HG03135 (cell line): Measurements from ENCODE around the gene DHX16.
"Not testable (repeated sequence)": the region's sequence is repeated elsewhere in the genome, so short reads cannot be mapped to it uniquely, and the experiment has no call there.

Source experiments
- ATAC-seq: cut with Tn5 transposase; IDR thresholded peaks from one replicate; pipeline ENCODE4 v1.9.1; 2021; ENCODE audit warnings: mild to moderate bottlenecking, moderate library complexity; ENCODE audit not compliant: unreplicated experiment

DHX16 gene

DNA sequence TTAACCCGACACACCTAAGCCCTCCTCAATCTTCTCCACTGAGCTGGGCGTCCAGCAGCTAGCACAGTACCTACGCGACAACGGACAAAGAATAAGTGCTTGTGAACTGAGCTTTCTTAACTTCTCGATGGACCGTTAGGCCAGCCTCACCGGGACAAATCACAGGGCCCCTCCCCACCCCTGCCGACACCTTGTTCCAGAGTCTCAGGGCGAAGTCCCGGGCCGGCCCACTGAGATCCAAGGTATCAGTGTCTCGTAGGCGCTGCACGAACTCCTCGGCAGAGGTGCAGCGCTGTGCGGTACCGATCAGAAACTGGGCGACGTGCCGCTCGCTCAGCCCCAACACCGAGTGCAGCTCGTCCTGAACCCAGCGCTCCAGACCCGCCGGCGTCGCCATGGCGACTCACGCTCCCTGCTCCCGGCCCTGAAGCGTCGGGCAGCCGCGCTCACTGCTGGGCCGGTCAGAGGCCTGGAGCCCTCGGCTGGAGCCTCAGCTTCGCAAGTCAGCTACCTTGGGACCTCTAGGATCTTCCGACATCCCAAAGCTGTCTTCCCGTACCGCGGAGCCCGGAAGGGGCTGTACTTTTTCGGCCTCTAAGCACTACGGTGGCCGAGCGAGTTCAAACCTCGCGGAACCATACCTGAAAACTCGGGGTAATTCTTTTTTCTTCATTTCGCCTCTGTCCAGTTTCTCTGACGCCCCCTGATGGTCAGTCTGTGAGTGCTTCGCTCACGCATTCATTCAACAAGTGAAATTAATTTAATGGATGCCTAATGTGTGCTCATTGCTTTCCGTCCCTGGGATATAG lies at the start of gene DHX16:
DHX16 (minus strand) TSS at position 562 of the 809 bp plus-strand sequence; CDS start at position 397, 165 bp downstream.
- peak; percentile 61 for ATAC-seq

DNA sequence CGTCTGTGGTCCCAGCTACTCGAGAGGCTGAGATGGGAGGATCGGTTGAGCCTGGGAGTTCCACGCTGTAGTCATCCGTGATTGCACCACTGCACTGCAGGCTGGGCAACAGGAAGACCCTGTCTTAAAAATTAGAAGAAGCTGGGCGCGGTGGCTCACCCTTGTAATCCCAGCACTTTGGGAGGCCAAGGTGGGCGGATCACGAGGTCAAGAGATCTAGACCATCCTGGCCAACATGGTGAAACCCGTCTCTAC lies 49.1 kb upstream of the DHX16 start:
- ATAC-seq: not testable (repeated sequence)

DNA sequence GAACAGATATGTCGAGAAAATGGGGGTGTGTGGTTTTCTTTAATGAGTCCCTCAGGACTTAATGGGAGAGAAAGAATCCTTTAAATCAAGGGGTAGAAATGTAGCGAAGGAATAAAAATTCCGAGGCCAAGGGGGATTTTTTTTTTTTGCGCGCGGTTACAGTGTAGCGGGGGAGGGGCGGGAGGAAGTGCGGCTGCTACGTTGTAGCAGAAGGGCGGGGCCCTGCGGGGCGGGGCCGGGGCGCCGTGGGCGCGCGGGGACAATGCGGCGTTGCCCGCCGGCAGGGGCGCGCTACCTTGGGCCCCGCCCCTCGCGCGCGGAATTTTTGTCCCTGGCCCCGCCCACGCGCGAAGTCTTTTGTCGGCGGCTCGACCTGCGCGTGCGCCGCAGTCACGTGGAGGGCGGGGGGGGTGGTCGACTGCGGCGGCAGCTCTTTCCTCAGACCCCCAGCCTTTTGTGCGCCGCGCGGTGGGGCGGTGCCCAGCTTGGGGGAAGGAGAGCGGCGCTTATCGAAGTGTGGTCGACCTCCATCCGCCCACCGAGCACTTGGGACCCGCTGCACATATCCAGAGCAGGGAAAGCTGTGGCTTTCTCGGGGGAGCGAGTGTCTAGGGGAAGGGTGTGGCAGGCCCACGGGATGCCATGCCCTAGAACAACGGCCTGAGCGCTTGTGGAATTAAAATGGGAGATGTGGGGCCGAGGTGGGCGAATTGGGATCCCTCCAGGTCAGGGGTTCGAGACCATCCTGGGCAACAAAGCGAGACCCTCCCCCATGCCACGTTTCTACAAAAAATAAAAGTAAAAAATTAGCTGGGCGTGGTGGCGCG lies 48.6 kb upstream of the DHX16 start:
- ATAC-seq: no peak

DNA sequence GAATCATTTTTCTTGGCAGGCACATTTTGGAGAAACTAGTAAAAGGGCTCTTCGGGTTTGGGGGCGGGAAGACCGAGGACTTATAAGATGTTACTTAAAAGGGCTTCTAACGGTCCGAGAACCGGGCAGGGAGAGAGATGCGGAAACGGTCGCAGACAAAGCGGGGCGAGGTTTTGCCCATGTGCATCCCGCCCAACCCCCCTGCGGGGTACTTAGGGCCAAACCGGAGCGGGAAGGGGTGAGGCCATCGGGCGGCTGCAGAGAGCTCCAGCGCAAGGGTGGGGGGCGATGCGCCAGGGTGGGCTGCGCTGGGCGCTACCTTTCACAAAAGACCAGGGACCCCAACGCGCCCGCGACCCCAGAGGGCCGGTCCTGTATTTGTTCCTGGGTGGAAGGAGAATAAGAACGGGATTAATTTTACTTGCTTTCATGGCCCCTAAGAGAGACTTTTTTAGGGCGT lies 48.0 kb upstream of the DHX16 start:
- ATAC-seq: no peak

DNA sequence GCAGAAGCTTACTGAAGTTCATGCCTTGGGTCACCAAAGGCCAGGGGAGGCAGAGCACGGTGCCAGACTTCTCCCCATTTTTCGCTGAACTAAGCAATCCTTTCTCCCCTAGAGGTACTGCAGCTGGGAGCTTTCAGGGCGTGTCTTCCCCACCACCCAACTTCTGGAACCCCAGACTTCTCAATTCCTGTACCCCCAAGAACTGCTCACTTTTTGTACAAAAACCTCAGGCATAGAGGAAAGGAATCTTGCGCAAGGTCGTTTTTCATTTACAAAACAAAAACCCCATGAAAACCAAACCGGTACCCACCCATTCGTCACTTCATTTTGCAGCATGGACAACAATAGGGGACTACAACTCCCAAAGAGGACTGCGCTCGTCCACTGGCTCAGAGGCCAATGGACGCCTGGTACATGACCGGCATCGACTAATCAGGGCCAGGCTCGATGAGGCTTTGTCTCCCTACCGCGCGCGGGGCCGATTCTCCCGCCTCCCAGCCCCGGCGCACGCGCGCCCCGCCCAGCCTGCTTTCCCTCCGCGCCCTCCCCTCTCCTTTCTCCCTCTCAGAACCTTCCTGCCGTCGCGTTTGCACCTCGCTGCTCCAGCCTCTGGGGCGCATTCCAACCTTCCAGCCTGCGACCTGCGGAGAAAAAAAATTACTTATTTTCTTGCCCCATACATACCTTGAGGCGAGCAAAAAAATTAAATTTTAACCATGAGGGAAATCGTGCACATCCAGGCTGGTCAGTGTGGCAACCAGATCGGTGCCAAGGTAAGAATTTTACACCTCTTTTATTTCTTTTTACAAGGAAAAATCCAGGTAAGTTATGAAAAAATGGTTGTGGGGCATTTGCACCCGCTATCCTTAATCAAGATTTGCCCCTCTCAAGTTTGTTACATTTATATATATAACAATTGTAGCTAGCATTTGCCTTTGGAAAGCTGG lies 47.3 kb upstream of the DHX16 start, which contains the start of gene TUBB:
TUBB (plus strand) TSS at position 562 of the 947 bp plus-strand sequence; CDS start at position 717, 155 bp downstream.
- ATAC-seq: peak; percentile 42

DNA sequence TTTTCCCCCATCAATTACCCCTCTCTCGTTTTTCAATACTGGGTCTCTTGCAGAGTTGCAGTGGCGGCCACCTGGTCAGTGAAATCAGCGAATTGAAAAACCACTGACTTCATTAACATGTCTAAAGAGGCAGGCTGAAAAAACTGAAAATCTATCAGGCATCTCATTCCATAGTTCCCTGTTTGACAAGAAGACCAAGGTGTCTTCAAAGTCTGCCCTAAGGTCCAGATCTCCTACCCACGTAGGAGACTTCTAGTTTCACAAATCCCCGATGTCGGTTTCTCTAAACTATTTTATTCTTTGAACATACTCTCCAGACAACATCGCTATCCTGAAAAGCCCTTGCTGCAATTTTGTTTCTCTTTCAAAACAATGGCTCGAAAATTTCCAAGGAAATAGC lies 46.5 kb upstream of the DHX16 start:
- ATAC-seq: no peak

DNA sequence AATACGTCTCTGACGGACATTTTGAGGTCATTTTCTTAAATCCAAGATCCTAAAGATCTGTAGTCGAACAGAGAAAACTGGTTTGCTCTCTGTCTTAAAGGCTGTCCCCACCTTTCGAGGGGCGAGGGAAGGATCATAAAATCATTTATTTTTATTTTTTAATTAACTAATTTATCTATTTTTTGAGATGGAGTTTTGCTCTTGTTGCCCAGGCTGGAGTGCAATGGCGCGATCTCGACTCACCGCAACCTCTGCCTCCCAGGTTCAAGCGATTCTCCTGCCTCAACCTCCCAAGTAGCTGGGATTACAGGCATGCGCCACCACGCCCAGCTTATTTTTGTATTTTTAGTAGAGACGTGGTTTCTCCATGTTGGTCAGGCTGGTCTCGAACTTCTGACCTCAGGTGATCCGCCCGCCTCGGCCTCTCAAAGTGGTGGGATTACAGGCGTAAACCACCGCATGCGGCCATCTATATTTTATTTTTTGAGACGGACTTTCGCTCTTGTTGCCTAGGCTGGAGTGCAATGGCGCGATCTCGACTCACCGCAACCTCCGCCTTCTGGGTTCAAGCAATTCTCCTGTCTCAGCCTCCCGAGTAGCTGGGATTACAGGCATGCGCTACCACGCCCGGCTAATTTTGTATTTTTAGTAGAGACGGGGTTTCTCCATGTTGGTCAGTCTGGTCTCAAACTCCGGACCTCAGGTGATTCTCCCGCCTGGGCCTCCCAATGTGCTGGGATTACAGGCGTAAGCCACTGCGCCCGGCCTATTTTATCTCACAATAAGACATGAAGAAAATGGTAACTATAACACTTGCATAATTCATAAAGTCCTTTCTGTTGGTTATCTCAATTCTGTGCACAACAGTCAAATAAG lies 45.3 kb upstream of the DHX16 start:
- not testable (repeated sequence) for ATAC-seq

DNA sequence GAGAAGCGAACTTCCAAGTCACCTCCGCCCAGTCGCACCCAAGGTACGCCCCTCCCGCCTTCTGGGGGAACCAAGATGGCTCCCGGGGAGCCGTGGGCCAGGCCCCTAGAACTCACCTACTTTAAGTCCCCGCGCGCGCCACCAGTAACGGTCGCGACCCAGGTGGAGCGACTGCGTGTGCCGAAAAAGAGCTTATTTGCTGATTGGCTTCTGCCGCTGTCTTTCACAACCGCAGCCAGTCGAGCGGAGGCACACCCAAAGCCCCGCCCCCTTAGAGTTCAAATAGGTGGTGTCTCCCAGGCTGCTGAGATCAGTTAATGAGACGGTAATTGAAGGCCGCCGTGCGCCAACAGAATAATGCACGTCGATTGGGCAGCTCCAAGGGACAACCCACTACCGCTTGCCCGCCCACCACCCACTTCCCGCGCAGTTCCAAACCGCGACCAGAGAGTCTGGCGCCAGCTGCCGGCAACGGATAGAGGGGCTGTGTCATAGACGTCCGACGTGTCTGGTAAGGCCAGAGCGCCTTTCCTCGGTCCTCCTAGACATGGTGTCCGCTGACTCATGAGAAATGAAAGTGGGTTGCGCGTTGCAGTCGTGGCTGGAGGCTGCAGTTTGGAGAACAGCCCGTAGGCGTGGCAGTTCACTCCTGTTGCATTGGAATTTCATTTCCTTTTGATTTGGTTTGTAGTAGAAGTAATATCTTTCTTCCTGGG lies 44.5 kb upstream of the DHX16 start, which contains the start of gene MDC1:
MDC1 (minus strand) TSS at position 153 of the 716 bp plus-strand sequence. CDS start 2,106 bp downstream, outside the sequence.
- peak; percentile 73 for ATAC-seq

DNA sequence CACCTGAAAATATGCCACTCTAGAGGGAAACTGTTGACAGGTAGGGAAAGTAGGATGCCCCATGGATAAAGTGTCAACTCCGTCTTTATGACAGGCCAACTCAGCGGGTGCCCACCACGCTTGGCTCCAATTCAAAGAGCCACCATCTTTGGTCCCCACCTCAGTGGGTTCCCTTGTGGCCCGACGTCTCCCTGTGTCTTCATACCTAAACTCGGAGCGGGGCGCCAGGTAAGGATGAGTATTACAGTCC lies 44.0 kb upstream of the DHX16 start:
- ATAC-seq: no peak

DNA sequence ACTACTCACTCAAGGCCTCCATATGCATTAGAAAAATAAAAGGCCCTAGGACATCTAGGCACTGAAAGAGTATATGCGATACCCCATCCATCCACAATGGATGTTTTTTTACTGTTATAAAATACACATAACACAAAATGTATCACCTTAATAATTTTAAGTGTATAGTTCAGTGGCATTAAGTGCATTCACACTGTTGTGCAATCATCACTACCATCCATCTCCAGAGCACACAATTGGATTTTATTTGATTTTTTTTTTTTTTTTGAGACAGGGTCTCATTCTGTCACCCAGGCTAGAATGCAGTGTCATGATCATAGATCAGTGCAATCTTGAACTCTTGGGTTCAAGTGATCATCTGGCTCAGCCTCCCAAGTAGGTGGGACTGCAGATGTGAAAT lies 41.5 kb upstream of the DHX16 start:
- ATAC-seq: no peak

DNA sequence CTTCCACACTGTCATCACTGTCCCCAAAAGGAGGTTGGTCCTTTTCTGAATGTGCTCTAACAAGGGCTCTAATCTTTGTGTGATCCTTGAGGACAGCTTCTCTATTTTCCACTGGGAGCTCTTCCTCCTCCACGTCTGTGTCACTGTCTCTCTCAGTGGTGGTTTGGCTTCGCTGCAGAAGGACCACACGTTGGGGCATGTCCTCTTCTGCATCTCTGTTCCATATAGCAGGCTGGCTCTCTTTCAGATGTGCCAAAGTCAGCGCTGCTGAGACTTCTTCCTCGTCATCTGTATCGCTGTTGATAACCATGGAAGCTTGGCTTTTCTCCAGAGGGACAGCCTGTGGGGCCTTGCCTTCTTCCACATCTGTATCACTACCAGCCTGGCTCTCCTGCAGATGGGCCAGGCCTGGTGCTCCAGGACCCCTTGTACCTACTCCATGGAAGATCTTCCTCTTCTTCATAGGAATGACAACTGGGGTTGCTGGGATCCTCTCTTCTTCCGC lies 39.7 kb upstream of the DHX16 start:
- ATAC-seq: no peak

DNA sequence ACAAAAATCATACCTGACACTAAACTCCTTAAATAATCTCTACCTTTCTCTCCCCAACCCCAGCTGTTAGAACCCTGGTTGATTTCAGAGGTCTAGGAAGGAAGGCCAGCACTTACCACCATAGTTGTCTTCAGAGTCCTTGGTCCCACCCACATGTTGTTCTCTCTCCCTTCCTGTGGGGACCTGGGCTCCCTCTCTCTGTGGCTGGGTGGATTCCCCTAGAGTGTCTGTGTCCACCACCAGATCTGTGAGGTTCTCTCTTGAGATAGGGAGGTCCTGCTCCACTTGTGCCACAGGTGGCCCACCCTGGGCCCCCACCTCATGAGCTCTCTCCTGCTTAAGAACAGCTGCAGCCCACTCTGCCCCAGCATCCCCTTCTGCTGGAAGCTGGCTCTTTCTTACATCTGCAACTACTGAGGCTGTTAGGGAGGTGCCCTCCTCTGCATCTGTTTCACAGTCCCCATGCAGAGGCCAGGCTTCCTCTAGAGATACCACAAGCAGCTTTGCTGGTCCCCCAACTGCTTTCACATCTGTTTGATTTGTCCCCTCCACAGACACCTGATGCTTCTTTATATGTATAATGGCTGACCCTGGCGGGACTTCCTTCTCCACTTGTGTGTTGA lies 39.1 kb upstream of the DHX16 start:
- ATAC-seq: no peak

DNA sequence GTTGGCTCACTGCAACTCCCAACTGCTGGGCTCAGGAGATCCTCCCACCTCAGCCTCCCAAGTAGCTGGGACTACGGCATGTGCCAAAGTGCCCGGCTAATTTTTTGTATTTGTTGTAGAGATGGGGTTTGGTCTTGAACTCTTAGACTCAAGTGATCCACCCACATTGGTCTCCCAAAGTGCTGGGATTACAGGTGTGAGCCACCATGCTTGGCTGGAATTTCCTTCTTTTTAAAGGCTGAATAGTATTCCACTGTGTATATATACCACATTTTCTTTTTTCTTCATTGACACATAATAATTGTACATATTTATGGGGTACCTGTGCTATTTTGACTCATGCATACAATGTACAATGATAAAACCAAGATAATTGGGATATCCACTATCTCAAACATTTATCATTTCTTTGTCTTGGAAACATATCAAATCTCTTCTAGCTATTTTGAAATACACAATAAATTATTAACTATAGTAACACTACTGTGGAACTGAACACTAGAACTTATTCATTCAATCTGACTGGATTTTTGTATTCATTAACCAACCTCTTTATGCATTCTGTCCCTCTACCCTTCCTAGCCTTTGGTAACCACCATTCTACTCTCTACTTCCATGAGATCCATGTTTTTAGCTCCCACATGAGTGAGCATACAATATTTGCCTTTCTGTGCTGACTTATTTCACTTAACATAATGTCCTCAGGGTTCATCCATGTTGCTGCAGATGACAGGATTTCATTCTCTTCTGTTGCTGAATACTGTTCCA lies 36.5 kb upstream of the DHX16 start:
- ATAC-seq: no peak

DNA sequence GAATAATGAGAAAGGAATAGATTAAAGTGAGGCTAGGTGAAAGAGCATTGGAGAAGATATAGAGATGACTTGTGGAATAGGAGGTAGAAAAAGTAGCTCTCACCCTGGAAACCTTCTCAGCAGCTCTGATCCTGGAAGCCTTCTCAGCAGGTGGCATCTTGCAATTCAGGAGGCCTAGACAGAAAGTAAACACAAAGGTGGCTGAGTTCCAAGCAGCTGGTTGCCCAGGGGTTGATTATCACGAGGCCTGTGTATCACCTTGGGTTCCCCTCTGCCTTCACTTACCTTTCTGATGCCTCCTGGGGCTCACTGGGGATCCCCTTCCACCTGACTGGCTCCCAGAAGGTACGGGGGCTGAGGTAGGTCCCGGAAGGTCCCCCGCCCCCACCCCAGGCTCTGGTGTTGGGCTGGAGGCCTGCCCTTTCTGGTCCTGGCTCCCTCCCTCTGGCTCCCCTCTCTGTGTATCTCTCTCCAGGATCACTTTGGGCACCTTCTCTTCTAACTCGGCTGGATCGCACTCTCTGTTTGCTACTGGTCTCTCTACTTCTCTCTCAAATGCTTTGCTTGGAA lies 34.6 kb upstream of the DHX16 start:
- ATAC-seq: no peak

DNA sequence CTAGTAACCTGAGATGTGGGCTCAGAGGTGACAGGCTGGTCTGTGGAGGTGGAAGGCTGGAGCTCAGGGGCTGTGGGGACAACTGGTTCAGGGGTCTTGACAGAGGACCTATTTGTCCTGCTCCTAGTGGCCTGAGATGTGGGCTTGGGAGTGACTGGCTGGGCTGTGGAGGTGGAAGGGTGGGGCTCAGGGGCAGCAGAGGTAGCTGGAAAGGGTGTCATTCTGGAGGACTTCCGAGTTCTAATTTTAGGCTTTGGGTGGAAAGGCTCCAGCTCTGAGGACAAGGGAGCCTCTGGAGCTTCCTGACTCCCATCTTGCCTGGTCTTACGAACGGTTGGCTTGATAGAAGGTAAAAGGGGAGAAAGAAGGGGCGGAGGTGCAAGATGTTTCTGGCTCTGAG lies 32.8 kb upstream of the DHX16 start:
- no peak for ATAC-seq

DNA sequence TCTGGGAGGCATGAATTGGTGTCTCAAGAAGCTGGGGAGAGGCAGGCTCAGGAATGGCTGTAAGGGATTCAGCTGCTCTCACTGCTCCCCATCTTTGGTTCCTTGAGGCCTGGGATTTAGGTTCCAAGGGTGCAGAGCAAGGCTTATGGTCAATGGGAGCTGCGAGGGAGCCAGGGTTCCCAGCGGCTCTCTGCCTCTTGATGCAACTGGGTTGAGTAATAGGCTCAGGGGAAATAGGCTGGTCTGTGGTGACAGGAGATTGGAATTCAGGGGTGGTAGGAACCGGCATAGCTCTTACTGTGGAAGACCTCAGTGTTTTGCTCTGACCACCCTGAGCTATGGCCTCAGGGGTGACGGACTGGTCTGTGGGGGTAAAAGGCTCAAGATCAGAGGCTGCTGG lies 31.0 kb upstream of the DHX16 start:
- no peak for ATAC-seq

DNA sequence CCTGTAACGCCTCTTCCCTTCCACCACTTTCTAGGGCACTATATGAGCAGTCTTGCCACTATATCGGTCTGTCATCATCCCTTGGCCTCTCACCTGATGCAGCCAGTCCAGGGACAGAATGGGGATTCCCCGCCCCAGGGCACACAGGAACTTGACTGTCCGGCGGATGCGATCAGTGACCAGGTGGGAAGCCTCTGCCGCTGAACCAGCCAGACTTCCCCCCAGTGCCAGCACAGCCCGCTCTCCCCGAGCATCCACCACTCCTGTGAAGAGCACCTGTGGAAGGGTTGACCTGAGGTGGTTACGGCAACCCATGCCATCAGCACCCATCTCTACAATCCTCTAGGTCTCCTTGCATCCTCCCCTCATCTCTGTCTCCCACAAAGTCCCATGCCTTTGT lies 30.2 kb upstream of the DHX16 start:
- no peak for ATAC-seq

DNA sequence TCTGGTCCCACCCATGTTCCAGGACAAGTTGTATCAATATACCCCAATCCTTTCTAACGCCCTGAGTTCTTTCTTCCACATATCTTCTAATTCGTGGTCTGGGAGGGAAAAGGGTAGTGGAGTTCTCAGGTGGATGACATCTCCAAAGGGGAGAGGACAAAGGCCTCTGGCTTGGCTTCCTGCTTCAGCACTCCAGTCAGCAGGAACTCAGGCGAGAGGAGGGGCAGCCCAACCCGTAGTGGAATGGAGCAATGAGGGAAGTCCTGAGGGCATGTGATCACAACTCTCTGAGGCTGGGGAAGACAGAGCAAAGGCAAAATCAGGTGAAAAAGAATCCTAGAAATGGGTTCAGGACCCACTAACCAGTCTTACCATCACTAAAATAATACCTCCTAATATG lies 27.5 kb upstream of the DHX16 start:
- no peak for ATAC-seq
